Measurements from ENCODE around the gene TTC12.
"Not testable (repeated sequence)": the region's sequence is repeated elsewhere in the genome, so short reads cannot be mapped to it uniquely, and the experiment has no call there.

Gene TTC12

GRCh38 chr11:113295993-113296392 is 18.4 kb upstream of the TTC12 start:
- no peak for DNase-seq (ENCODE audit: extremely low read depth, low read depth)

GRCh38 chr11:113296447-113297205 is 17.8 kb upstream of the TTC12 start:
- no peak for DNase-seq (ENCODE audit: extremely low read depth, low read depth)
- TF ChIP-seq CTCF (IDR thresholded peaks at IDR 0.05; ENCODE audit: low read depth, low read length) = no peak

More at GRCh38 chr11:113295993-113296392, 18.4 kb upstream of the TTC12 start:
- no peak for TF ChIP-seq CTCF (IDR thresholded peaks at IDR 0.05; ENCODE audit: low read depth, low read length)

GRCh38 chr11:113298496-113298895 is 15.9 kb upstream of the TTC12 start:
- DNase-seq (ENCODE audit: extremely low read depth, low read depth) = not testable (repeated sequence)

GRCh38 chr11:113304916-113305315 is 9.5 kb upstream of the TTC12 start:
- DNase-seq (ENCODE audit: extremely low read depth, low read depth) = no peak
- no peak for TF ChIP-seq CTCF (IDR thresholded peaks at IDR 0.05; ENCODE audit: low read depth, low read length)

- TF ChIP-seq CTCF (IDR thresholded peaks at IDR 0.05; ENCODE audit: low read depth, low read length) = peak; percentile 98
These were observed 8.7 kb upstream of the TTC12 start for GRCh38 chr11:113305440-113306336.

GRCh38 chr11:113308601-113309000 is 5.8 kb upstream of the TTC12 start:
- no peak for TF ChIP-seq CTCF (IDR thresholded peaks at IDR 0.05; ENCODE audit: low read depth, low read length)

More at GRCh38 chr11:113305440-113306336, 8.7 kb upstream of the TTC12 start:
- DNase-seq (ENCODE audit: extremely low read depth, low read depth) = no peak

GRCh38 chr11:113311536-113311935 is 2.8 kb upstream of the TTC12 start:
- TF ChIP-seq CTCF (IDR thresholded peaks at IDR 0.05; ENCODE audit: low read depth, low read length) = no peak
- DNase-seq (ENCODE audit: extremely low read depth, low read depth) = no peak

More at GRCh38 chr11:113308601-113309000, 5.8 kb upstream of the TTC12 start:
- DNase-seq (ENCODE audit: extremely low read depth, low read depth) = no peak

Measured in AG09319 (cell line).